K562 (cell line): ENCODE measurements around the gene MCL1. TPM values are rescaled to one million over a fixed set of nuclear protein-coding genes. Genes with fewer than 3 reads are reported as not detected.
A peak's percentile ranks its signal among the peaks of the same experiment; 100 is the strongest.

Source experiments
- AFF1 ChIP-seq, 2 experiments: fragments of 450-650 bp; IDR thresholded peaks; 2 replicates each; pipeline ENCODE4 v1.6.1; 2018; ENCODE audit warnings: mild to moderate bottlenecking in 2 of 2, low read depth in 1 of 2; ENCODE audit not compliant: partially characterized antibody in 2 of 2
- ARID2 ChIP-seq: fragments of 450-650 bp; IDR thresholded peaks from 2 replicates; pipeline ENCODE4 v1.6.1; 2017; ENCODE audit warnings: antibody characterized with exemption, mild to moderate bottlenecking
- ELF4 ChIP-seq: fragments of 450-650 bp; formaldehyde crosslinking; IDR thresholded peaks from 2 replicates; pipeline ENCODE4 v1.4.0; 2022; ENCODE audit warnings: missing genetic modification characterization
- FOXA3 ChIP-seq, 2 experiments: fragments of 450-650 bp in 1 of 2; sonication (generic) in 1 of 2; formaldehyde crosslinking; IDR thresholded peaks in 1 of 2; conservative IDR thresholded peaks in 1 of 2; 2 replicates each; pipeline versions ENCODE4 v1.4.0 to v1.8.0; 2020 to 2022; ENCODE audit warnings: mild to moderate bottlenecking in 2 of 2, missing genetic modification reagents in 1 of 2
- FOXK2 ChIP-seq, 2 experiments: fragments of 450-650 bp; IDR thresholded peaks in 1 of 2; conservative IDR thresholded peaks in 1 of 2; 2 replicates each; pipeline ENCODE4 v1.6.1; 2016; ENCODE audit warnings: low read depth in 2 of 2, mild to moderate bottlenecking in 1 of 2
- HDAC1 ChIP-seq, 2 experiments: fragments of 450-650 bp; IDR thresholded peaks; 2 replicates each; pipeline ENCODE4 v1.6.1; 2016 to 2017; ENCODE audit warnings: inconsistent platforms in 1 of 2, mild to moderate bottlenecking in 1 of 2, moderate library complexity in 1 of 2
- MTA3 ChIP-seq: fragments of 450-650 bp; formaldehyde crosslinking; IDR thresholded peaks from 2 replicates; pipeline ENCODE4 v1.6.1; 2017; ENCODE audit warnings: mild to moderate bottlenecking, borderline replicate concordance
- PRDM10 ChIP-seq: fragments of 450-650 bp; IDR thresholded peaks from 2 replicates; pipeline ENCODE4 v1.6.1; 2018; ENCODE audit not compliant: partially characterized antibody
- RAD51 ChIP-seq: fragments of 450-650 bp; IDR thresholded peaks from 2 replicates; pipeline ENCODE4 v1.7.1; 2016; ENCODE audit warnings: low read depth, mild to moderate bottlenecking, borderline replicate concordance
- RB1 ChIP-seq: fragments of 450-650 bp; IDR thresholded peaks from 2 replicates; pipeline ENCODE4 v1.6.1; 2017; ENCODE audit warnings: low read depth, mild to moderate bottlenecking
- RFX1 ChIP-seq: fragments of 450-650 bp; IDR thresholded peaks from 2 replicates; pipeline ENCODE4 v1.6.1; 2016; ENCODE audit warnings: mild to moderate bottlenecking, moderate library complexity
- SRSF9 ChIP-seq: fragments of 200-400 bp; formaldehyde crosslinking; IDR thresholded peaks from 2 replicates; pipeline ENCODE4 v1.6.1; 2017; ENCODE audit warnings: low read depth, low read length, borderline replicate concordance
- USF2 ChIP-seq: sonication (generic); formaldehyde crosslinking; IDR thresholded peaks from 2 replicates; pipeline ENCODE4 v1.5.0; 2020; ENCODE audit warnings: missing genetic modification reagents
- ZNF384 ChIP-seq: IDR thresholded peaks from 2 replicates; pipeline ENCODE4 v1.6.1; 2012; ENCODE audit warnings: low read depth, low read length, improper control_type of control experiment
- ZNF740 ChIP-seq, 3 experiments: fragments of 200-800 bp in 1 of 3; sonication (Bioruptor generic) in 1 of 3; sonication (generic) in 1 of 3; formaldehyde crosslinking in 1 of 3; IDR thresholded peaks; 2 replicates each; pipeline versions ENCODE4 v1.6.1 to v1.8.0; 2016 to 2022; ENCODE audit warnings: mild to moderate bottlenecking in 2 of 3, missing compliant biosample characterization in 2 of 3, missing genetic modification characterization in 2 of 3, missing genetic modification reagents in 1 of 3
- polyA plus RNA-seq, 8 experiments: library from polyadenylated mRNA; depleted of rRNA in 4 of 8; stranded (reverse) in 5 of 8; unstranded in 3 of 8; fragments of >200 nt; fragmentation: Nextera tagmentation in 2 of 8; fragmentation: Illumina TruSeq in 1 of 8; extraction: Ambion mirVana in 2 of 8; extraction: Trizol in 1 of 8; gene quantifications; 2 replicates each; pipeline versions ENCODE4 v1.2.1 to v1.2.3, GENCODE V29; 2011 to 2014; ENCODE audit warnings: inconsistent platforms in 1 of 8, missing spikeins in 1 of 8
- total RNA-seq, 7 experiments: library from RNA; depleted of rRNA in 6 of 7; stranded (reverse); fragments of >200 nt in 6 of 7; fragmentation: Illumina TruSeq in 2 of 7; extraction: Trizol in 2 of 7; gene quantifications; 2 replicates each; pipeline versions ENCODE4 v1.2.1 to v1.2.3, GENCODE V29; 2011 to 2021; ENCODE audit warnings: low replicate concordance in 1 of 7

Gene MCL1
- total and polyA plus RNA-seq, 9 of the 15 experiments (the other 6 are each of a cell fraction or from before 2014, with no cell fraction given) = 27.1 to 224 (median 138) TPM

- TF ChIP-seq PRDM10 = peak; percentile 24
- TF ChIP-seq RAD51 = peak; percentile 56; the same call in 1 of the 2 replicates
- TF ChIP-seq AFF1 (IDR thresholded peaks at IDR 0.05; ENCODE audit: low read depth in 1 of 2, partially characterized antibody in 2 of 2) = peak in 1 of 2 experiments; percentile 35
- peak; percentile 42; the same call in 1 of the 2 replicates for TF ChIP-seq RB1
- TF ChIP-seq HDAC1 (IDR thresholded peaks at IDR 0.05) = peak in 1 of 2 experiments; percentile 36; a peak in 1 of 4 replicates
- TF ChIP-seq FOXA3 (CRISPR knock-in tag; conservative IDR thresholded peaks at IDR 0.05 in 1 of 2, IDR thresholded peaks at IDR 0.05 in 1 of 2) = peak in 1 of 2 experiments; percentile 64; a peak in 2 of 4 replicates
- peak; percentile 59 to 62; a peak in 2 of 4 replicates for TF ChIP-seq FOXK2 (conservative IDR thresholded peaks at IDR 0.05 in 1 of 2, IDR thresholded peaks at IDR 0.05 in 1 of 2; ENCODE audit: low read depth in 2 of 2)
- peak; percentile 67 for TF ChIP-seq USF2 (CRISPR knock-in tag)
- TF ChIP-seq ZNF384 = 0 out of 2 replicates have a peak, but pooled peaks have one; percentile 4
- 0 out of 2 replicates have a peak, but pooled peaks have one; percentile 6 for TF ChIP-seq ELF4 (CRISPR knock-in tag)
- TF ChIP-seq MTA3 = 0 out of 2 replicates have a peak, but pooled peaks have one; percentile 9
- no peak for TF ChIP-seq ZNF740 (CRISPR knock-in tag; IDR thresholded peaks at IDR 0.05)
- 0 out of 4 replicates have a peak, but pooled peaks of 1 of the 2 experiments have one; percentile 46 for TF ChIP-seq ZNF740 (tag; IDR thresholded peaks at IDR 0.05)
- TF ChIP-seq SRSF9 = no peak
- TF ChIP-seq ARID2 = 0 out of 2 replicates have a peak, but pooled peaks have one; percentile 17
- no peak for TF ChIP-seq RFX1
Observed at GRCh38 chr1:150567717-150568593, 11.5 kb downstream of the MCL1 start (continued).
